Esophagus (tissue), 2 donors: Measurements from ENCODE around the gene GP2. TPM values are rescaled to one million over a fixed set of nuclear protein-coding genes. Genes with fewer than 3 reads are reported as not detected.
"Not testable (repeated sequence)": the region's sequence is repeated elsewhere in the genome, so short reads cannot be mapped to it uniquely, and the experiment has no call there.

ENCODE experiments used
- H3K27ac ChIP-seq, 2 donors: one replicate each; pipeline ENCODE4 v1.5.1; 2013; ENCODE audit warnings: low read depth in 2 of 2, mild to moderate bottlenecking in 2 of 2, inconsistent platforms in 1 of 2, low read length in 1 of 2, moderate library complexity in 1 of 2
- H3K27me3 ChIP-seq, 2 donors: one replicate each; pipeline ENCODE4 v1.6.1; 2013; ENCODE audit warnings: low read length in 2 of 2, control low read depth in 1 of 2, mild to moderate bottlenecking in 1 of 2; ENCODE audit not compliant: insufficient read depth in 2 of 2, control insufficient read depth in 1 of 2
- H3K36me3 ChIP-seq, 2 donors: one replicate each; pipeline ENCODE4 v1.6.1; 2013; ENCODE audit warnings: low read length in 1 of 2; ENCODE audit not compliant: control insufficient read depth in 2 of 2, insufficient read depth in 2 of 2
- H3K4me1 ChIP-seq, 2 donors: one replicate each; pipeline ENCODE4 v1.6.1; 2013; ENCODE audit warnings: low read length in 1 of 2; ENCODE audit not compliant: control insufficient read depth in 2 of 2, insufficient read depth in 2 of 2
- H3K4me3 ChIP-seq, 2 donors: one replicate each; pipeline ENCODE4 v1.5.1; 2013; ENCODE audit warnings: low read length in 2 of 2, mild to moderate bottlenecking in 2 of 2, low read depth in 1 of 2, moderate library complexity in 1 of 2
- H3K9me3 ChIP-seq, 2 donors: one replicate each; pipeline ENCODE4 v1.6.1; 2013; ENCODE audit warnings: mild to moderate bottlenecking in 2 of 2, low read depth in 1 of 2, low read length in 1 of 2, moderate library complexity in 1 of 2; ENCODE audit not compliant: control insufficient read depth in 2 of 2, insufficient read depth in 1 of 2
- whole genome bisulfite sequencing, 2 donors: extraction: QIAGEN DNeasy Blood & Tissue Kit; methylation state at CpG; one replicate each; pipeline ENCODE4 v1.1.7; 2013; 5-methylcytosine and 5-hydroxymethylcytosine counted together
- polyA plus RNA-seq, 2 donors: library from polyadenylated mRNA; stranded (reverse); fragments of 200-250 nt; gene quantifications; one replicate each; pipeline ENCODE4 v1.2.3, GENCODE V29; 2013
- donor health status: healthy with polysubstance abuse.
- donor health status: Bipolar disorder and iron deficiency.

The GP2 gene
- polyA plus RNA-seq, 2 donors = 0.31 to 0.45 TPM

DNA sequence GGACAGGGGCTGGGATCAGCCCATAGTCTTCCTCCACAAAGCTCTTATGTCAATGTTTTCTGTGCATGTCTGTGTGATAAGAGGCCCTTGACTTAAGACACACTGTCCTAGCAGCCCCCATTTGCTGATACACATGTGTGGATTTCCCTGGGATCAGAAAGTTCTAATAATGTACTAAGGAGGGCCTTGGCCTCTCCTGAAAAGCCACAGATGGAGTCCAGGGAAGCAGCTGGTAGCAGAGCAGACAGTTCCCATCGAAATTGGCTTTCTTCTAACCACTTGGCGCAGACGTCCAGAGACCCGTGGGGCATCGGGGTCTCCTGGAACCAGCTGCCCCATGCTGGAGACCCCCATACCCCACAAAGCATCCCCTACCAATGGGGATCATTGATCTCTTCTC, 4.3 kb upstream of the GP2 start:
- Histone ChIP-seq H3K27me3 (no peaks in the 10 kb centered on the region), H3K4me3 (no peak overlapping the region), H3K9me3 (no peaks in the 10 kb centered on the region), H3K36me3 (no peaks in the 10 kb centered on the region), H3K27ac (no peak overlapping the region), H3K4me1 (no peaks in the 10 kb centered on the region)
- 77 to 79% methylated on average over 5 of the region's 5 CpGs for WGBS, 2 donors

DNA sequence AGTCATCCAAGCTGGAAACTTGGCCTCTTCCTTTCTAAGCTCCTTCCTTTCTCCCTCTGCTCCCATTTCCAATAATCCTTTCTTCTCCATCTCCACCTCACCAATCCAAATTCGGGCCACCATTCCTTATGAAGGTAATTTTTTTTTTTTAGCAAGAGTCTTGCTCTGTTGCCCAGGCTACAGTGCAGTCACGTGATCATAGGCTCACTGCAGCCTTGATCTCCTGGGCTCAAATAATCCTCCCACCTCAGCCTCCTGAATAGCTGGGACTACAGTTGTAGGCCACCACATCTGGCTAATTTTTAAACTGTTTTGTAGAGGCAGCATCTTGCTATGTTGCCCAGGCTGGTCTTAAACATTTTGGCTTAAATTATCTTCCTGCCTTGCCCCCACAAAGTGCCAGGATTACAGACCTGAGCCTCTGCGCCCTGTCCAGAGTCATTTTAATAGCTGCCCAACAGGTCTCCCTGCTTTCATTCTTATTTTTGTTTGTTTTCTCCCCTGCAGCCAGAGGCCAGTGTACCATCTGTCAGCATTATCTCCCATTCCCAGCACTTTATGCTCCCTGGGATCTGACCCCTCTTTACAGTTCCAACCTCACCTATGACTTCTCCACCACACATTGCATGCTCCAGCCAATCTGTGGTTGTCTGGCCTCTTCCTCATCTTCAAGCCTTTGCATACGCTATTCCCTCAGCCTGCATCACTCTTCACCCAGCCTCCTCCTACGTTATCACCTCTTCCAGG, 2.3 kb upstream of the GP2 start:
- no peaks in the 10 kb centered on the region for H3K9me3 ChIP-seq
- no peaks in the 10 kb centered on the region for H3K27me3 ChIP-seq
- WGBS, 2 donors = 71% methylated on average over 5 of the region's 5 CpGs
- H3K27ac ChIP-seq = no peak overlapping the region
- no peaks in the 10 kb centered on the region for H3K36me3 ChIP-seq
- no peaks in the 10 kb centered on the region for H3K4me1 ChIP-seq
- H3K4me3 ChIP-seq = no peak overlapping the region

DNA sequence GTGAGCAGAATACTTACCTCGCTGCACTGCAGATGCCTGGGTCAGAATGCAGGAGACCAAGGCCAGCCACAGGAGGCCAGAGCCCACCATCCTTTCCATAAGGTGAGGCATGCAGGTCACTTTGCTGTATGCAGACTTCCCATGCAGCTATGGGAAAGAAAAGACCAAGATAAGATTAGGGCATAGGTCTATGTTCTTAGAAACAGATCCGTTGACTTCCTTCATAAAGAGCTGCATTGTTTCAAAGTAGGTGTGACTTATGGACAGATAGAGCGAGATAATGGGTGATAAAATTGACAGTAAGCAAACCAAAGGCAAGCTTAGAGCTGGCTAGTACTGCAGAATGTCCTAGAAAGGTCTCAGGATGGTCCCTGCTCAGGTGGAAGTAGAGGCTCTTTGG, 992 bp downstream of the GP2 start:
- Histone ChIP-seq H3K27me3 (no peaks in the 10 kb centered on the region), H3K4me1 (no peaks in the 10 kb centered on the region), H3K36me3 (no peaks in the 10 kb centered on the region), H3K9me3 (no peaks in the 10 kb centered on the region), H3K4me3 (no peak overlapping the region), H3K27ac (no peak overlapping the region)
- 49 to 52% methylated on average over 3 of the region's 3 CpGs for WGBS, 2 donors

DNA sequence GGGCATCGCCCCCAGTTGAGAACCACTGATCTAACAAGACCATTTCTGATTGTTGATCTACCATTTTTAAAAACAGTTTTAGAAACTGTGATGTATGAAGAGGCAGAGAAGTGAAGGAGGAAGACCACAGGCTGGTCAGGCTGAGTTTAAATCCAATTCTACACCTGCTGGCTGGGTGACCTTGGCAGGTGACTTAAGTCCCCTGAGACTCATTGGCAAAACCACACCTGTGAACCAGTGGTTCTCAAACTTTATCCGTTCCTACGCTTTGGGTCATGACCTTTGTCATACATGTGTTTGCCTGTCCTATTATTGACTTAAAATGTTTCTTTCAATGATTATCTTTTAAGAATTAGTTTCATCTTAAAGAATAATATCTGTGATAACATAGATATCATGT, 2.3 kb downstream of the GP2 start:
- no peak overlapping the region for H3K4me3 ChIP-seq
- H3K27ac ChIP-seq = no peak overlapping the region
- H3K4me1 ChIP-seq = no peaks in the 10 kb centered on the region
- no peaks in the 10 kb centered on the region for H3K36me3 ChIP-seq
- no peaks in the 10 kb centered on the region for H3K9me3 ChIP-seq
- H3K27me3 ChIP-seq = no peaks in the 10 kb centered on the region
- 49 to 60% methylated on average over 3 of the region's 3 CpGs for WGBS, 2 donors

DNA sequence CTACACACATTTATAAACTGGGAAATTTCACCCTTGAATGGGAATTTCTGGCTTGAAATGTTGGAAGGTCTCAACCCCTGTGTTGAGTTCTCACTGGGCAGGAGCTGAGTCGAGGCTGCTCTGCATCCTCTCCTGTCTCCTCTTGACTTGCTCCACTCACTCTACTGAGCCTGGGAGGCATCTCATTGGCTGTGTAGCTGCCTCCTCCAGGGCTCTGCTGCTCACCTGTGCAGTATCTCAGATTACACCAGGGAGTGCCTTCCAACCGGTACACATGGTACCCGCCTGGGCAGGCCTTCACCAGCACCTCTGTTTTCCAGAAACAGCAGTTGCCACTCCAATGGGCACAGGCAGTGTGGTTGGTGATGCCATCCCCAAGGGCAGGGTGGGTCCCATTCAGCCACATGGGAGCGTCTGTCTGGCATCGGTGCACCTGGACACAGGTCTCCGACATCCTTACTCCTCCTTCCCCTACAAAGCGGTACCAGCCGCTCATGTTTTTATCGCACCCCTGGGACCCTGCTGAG, 3.7 kb downstream of the GP2 start:
- Histone ChIP-seq H3K27ac (no peak overlapping the region), H3K36me3 (no peaks in the 10 kb centered on the region), H3K27me3 (no peaks in the 10 kb centered on the region), H3K9me3 (no peaks in the 10 kb centered on the region), H3K4me3 (no peak overlapping the region), H3K4me1 (no peaks in the 10 kb centered on the region)
- 57 to 69% methylated on average over 9 of the region's 9 CpGs for WGBS, 2 donors

DNA sequence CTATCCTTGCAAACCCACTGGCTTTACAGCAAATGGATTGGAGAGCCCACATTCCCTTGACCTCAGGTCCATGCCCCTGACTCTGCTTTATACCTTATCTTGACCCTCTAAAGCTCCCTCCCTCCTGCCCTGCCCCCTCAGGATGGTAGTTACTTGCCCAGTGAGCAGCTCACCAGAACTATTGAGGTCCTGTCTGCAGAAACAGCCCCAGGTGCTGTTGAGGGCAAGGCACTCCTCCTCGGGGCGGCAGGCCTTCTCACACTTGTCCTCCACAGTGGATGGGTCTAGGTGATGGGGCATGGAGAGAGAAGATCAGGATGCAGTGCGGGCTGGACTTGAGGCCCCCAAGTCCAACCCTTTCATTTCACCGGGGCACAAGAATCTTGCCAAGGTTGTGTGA, 4.6 kb downstream of the GP2 start:
- Histone ChIP-seq H3K27me3 (no peaks in the 10 kb centered on the region), H3K36me3 (no peaks in the 10 kb centered on the region), H3K27ac (no peak overlapping the region), H3K9me3 (no peaks in the 10 kb centered on the region), H3K4me3 (no peak overlapping the region), H3K4me1 (no peaks in the 10 kb centered on the region)
- 78 to 87% methylated on average over 4 of the region's 4 CpGs for WGBS, 2 donors

DNA sequence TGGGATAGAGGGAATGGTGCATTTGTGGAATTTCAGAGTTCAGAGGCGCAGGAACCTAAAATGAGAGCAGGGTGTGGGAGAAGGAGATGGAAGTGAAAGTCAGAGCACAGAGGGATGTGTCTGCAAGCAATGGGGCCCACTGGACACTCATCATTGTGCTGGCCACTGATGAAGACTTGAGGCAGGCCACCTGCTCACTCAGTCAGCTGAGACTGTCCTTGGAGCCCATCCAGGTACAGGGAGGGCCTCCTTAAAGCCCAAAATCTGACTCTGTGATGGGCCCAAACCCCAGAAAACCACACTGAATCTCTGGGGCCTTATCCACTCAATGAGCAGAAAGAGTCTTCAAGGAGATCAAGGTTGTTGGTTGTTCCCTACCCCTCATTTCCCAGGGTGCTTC, 5.6 kb downstream of the GP2 start:
- no peaks in the 10 kb centered on the region for H3K9me3 ChIP-seq
- no peaks in the 10 kb centered on the region for H3K36me3 ChIP-seq
- WGBS, 2 donors = 79 to 94% methylated on average over 1 of the region's 1 CpG
- H3K27me3 ChIP-seq = no peaks in the 10 kb centered on the region
- H3K4me3 ChIP-seq = no peak overlapping the region
- no peak overlapping the region for H3K27ac ChIP-seq
- H3K4me1 ChIP-seq = no peaks in the 10 kb centered on the region

DNA sequence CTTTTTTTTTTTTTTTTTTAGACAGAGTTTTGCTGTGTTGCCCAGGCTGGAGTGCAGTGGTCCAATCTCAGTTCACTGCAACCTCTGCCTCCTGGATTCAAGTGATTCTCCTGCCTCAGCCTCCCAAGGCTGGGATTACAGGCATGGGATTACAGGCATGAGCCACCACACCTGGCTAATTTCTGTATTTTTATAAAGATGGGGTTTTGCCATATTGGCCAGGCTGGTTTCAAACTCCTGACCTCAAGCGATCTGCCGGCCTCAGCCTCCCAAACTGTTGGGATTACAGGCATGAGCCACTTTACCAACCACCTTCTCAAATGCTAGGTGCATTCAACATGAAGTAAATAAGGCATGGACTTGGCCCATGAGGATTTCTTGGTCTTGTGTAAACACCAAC, 6.3 kb downstream of the GP2 start:
- H3K36me3 ChIP-seq = not testable (repeated sequence)
- 90 to 98% methylated on average over 2 of the region's 2 CpGs for WGBS, 2 donors

DNA sequence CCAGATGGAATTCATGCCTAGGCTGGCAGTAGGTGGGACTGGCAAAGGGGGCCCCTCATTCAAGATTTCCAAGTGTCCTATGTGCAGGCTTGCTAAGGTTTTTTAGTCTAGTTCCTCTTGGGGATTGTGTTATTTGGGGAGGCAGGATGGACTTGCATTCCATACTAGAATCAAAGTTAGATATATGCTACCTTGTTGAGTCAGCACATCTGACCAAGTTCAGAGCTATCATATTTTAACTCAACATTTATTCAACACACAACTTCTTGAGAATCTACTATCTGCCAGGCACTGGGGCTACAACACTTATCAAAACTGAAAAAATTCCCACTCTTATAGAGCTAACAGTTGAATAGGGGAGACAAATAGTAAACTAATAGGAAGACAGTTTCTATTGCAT, 6.7 kb downstream of the GP2 start:
- Histone ChIP-seq H3K36me3 (no peaks in the 10 kb centered on the region), H3K27ac (no peak overlapping the region), H3K4me1 (no peaks in the 10 kb centered on the region), H3K4me3 (no peak overlapping the region), H3K9me3 (no peaks in the 10 kb centered on the region), H3K27me3 (no peaks in the 10 kb centered on the region)

More for the DNA sequence above, 6.3 kb downstream of the GP2 start:
- not testable (repeated sequence) for H3K4me1 ChIP-seq, H3K4me3 ChIP-seq, H3K27me3 ChIP-seq, H3K9me3 ChIP-seq, H3K27ac ChIP-seq

DNA sequence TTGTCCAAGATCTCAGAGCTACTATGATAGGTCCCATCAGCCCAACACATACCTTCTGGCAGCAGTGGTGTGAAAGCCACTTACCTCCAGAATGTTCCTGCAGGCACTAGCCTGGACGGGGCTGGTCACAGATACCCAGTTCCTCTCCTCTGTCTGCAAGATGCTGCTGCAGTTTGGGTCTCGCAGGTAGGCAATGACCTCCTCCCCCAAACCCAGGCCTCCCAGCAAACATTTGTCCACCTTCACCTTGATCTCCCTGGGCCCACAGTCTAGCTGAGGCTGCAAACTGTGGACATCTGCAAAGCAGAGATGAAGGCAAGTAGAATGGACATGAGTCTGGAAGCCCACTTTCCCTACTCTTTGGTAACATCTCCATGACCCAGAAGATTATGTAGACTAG, 7.1 kb downstream of the GP2 start:
- Histone ChIP-seq H3K9me3 (no peaks in the 10 kb centered on the region), H3K4me1 (no peaks in the 10 kb centered on the region), H3K27ac (no peak overlapping the region), H3K4me3 (no peak overlapping the region), H3K36me3 (no peaks in the 10 kb centered on the region), H3K27me3 (no peaks in the 10 kb centered on the region)
- WGBS, 2 donors = 71 to 83% methylated on average over 2 of the region's 2 CpGs
